Measurements from ENCODE around the gene PTX4. TPM values are rescaled to one million over a fixed set of nuclear protein-coding genes. Genes with fewer than 3 reads are reported as not detected.

Gene PTX4
- total RNA-seq = not detected

GRCh38 chr16:1488619-1489018 is at the start of gene PTX4:
Gene PTX4 (minus strand): TSS chr16:1488944. CDS start chr16:1488909, 35 bp downstream.
- POLR2A ChIA-PET = no interaction called here

GRCh38 chr16:1537763-1538289 is 49.1 kb upstream of the PTX4 start:
- Mint-ChIP-seq H3K4me1 (peaks cover 55% of the 10 kb centered on the region), H3K9me3 (no peaks in the 10 kb centered on the region), H3K27me3 (no peaks in the 10 kb centered on the region), H3K36me3 (peaks cover 31% of the 10 kb centered on the region), H3K4me3 (peak overlapping the region; percentile 97), H3K27ac (peak overlapping the region; percentile 85)
- peak; percentile 61 for DNase-seq
- POLR2A ChIA-PET = interaction anchor here (0.5 to 3.3 kb wide), 7 partner anchors 9 to 168 kb away, joined by 3 to 14 read pairs (median 6); partner anchors contain the start of genes CRAMP1, IFT140, MAPK8IP3 and UQCC4
- no peak for ATAC-seq (ENCODE audit: low read depth)

More at GRCh38 chr16:1488619-1489018, at the start of gene PTX4:
- DNase-seq (no peak), ATAC-seq (ENCODE audit: low read depth) (no peak)
- Mint-ChIP-seq H3K36me3 (no peaks in the 10 kb centered on the region), H3K4me1 (peaks cover 8% of the 10 kb centered on the region), H3K4me3 (no peak within 1 kb of the TSS), H3K27ac (no peak within 1 kb of the TSS), H3K27me3 (no peaks in the 10 kb centered on the region), H3K9me3 (no peaks in the 10 kb centered on the region)

- Mint-ChIP-seq H3K4me1 (peaks cover 51% of the 10 kb centered on the region), H3K9me3 (no peaks in the 10 kb centered on the region), H3K27me3 (no peaks in the 10 kb centered on the region), H3K36me3 (peaks cover 31% of the 10 kb centered on the region), H3K27ac (peak overlapping the region; percentile 93), H3K4me3 (peak overlapping the region; percentile 97)
- POLR2A ChIA-PET = interaction anchor here (0.5 to 3.3 kb wide), 6 partner anchors 11 to 169 kb away, joined by 3 to 14 read pairs (median 6); partner anchors contain the start of genes CRAMP1, IFT140, MAPK8IP3 and UQCC4
- ATAC-seq (ENCODE audit: low read depth) = no peak
- DNase-seq = no peak
Observed at GRCh38 chr16:1537138-1537577, 48.4 kb upstream of the PTX4 start.

- POLR2A ChIA-PET = interaction anchor here (1.0 to 3.5 kb wide), 4 partner anchors 9 to 169 kb away, joined by 3 to 35 read pairs (median 12); partner anchors contain the start of genes CRAMP1, IFT140 and MAPK8IP3
- H3K4me3 Mint-ChIP-seq = peak overlapping the region; percentile 97
- ATAC-seq (ENCODE audit: low read depth) (no peak), DNase-seq (no peak)
- no peaks in the 10 kb centered on the region for H3K9me3 Mint-ChIP-seq
- no peaks in the 10 kb centered on the region for H3K27me3 Mint-ChIP-seq
- H3K27ac Mint-ChIP-seq = peak overlapping the region; percentile 93
- peaks cover 31% of the 10 kb centered on the region for H3K36me3 Mint-ChIP-seq
- H3K4me1 Mint-ChIP-seq = peaks cover 50% of the 10 kb centered on the region
Observed at GRCh38 chr16:1536601-1537000, 47.9 kb upstream of the PTX4 start.

- POLR2A ChIA-PET = interaction anchor here (0.6 to 3.5 kb wide), 8 partner anchors 10 to 170 kb away, joined by 3 to 35 read pairs (median 5); partner anchors contain the start of genes CRAMP1, IFT140, MAPK8IP3 and UQCC4
- H3K4me1 Mint-ChIP-seq = peaks cover 48% of the 10 kb centered on the region
- H3K27me3 Mint-ChIP-seq = no peaks in the 10 kb centered on the region
- ATAC-seq (ENCODE audit: low read depth) (peak; percentile 31), DNase-seq (peak; percentile 64)
- H3K9me3 Mint-ChIP-seq = no peaks in the 10 kb centered on the region
- H3K36me3 Mint-ChIP-seq = peaks cover 31% of the 10 kb centered on the region
- peak overlapping the region; percentile 97 for H3K4me3 Mint-ChIP-seq
- peak overlapping the region; percentile 93 for H3K27ac Mint-ChIP-seq
Observed at GRCh38 chr16:1535391-1536291, 46.9 kb upstream of the PTX4 start.

- POLR2A ChIA-PET = interaction anchor here (1.1 to 3.5 kb wide), 7 partner anchors 11 to 172 kb away, joined by 3 to 35 read pairs (median 10); partner anchors contain the start of genes CRAMP1, IFT140, MAPK8IP3 and TELO2
- Mint-ChIP-seq H3K4me3 (peak overlapping the region; percentile 97), H3K27ac (peak overlapping the region; percentile 93), H3K4me1 (peaks cover 43% of the 10 kb centered on the region), H3K36me3 (peaks cover 31% of the 10 kb centered on the region), H3K9me3 (no peaks in the 10 kb centered on the region), H3K27me3 (no peaks in the 10 kb centered on the region)
- ATAC-seq (ENCODE audit: low read depth) = peak; percentile 16
- DNase-seq = peak; percentile 53
Observed at GRCh38 chr16:1534021-1535020, 45.6 kb upstream of the PTX4 start.

GRCh38 chr16:1533443-1533951 is 44.8 kb upstream of the PTX4 start, which contains the start of gene TMEM204:
Gene TMEM204 (plus strand): TSS chr16:1533666. CDS start chr16:1534276, 610 bp downstream.
- peaks cover 31% of the 10 kb centered on the region for H3K36me3 Mint-ChIP-seq
- peak within 1 kb of the TSS; percentile 93 for H3K27ac Mint-ChIP-seq
- peaks cover 37% of the 10 kb centered on the region for H3K4me1 Mint-ChIP-seq
- ATAC-seq (ENCODE audit: low read depth) = peak; percentile 47
- no peaks in the 10 kb centered on the region for H3K9me3 Mint-ChIP-seq
- peak within 1 kb of the TSS; percentile 97 for H3K4me3 Mint-ChIP-seq
- peak; percentile 72 for DNase-seq
- H3K27me3 Mint-ChIP-seq = no peaks in the 10 kb centered on the region
- POLR2A ChIA-PET = interaction anchor here (0.6 to 3.5 kb wide), 7 partner anchors 8 to 173 kb away, joined by 3 to 35 read pairs (median 10); partner anchors contain the start of genes CRAMP1, IFT140, MAPK8IP3 and TELO2

- POLR2A ChIA-PET = interaction anchor here (2.1 to 3.5 kb wide), 4 partner anchors 9 to 173 kb away, joined by 8 to 35 read pairs (median 13); partner anchors contain the start of genes CRAMP1, IFT140 and MAPK8IP3
- ATAC-seq (ENCODE audit: low read depth) (no peak), DNase-seq (no peak)
- no peak overlapping the region for H3K27ac Mint-ChIP-seq
- no peaks in the 10 kb centered on the region for H3K9me3 Mint-ChIP-seq
- peaks cover 24% of the 10 kb centered on the region for H3K36me3 Mint-ChIP-seq
- peak overlapping the region; percentile 97 for H3K4me3 Mint-ChIP-seq
- no peaks in the 10 kb centered on the region for H3K27me3 Mint-ChIP-seq
- H3K4me1 Mint-ChIP-seq = peaks cover 32% of the 10 kb centered on the region
Observed at GRCh38 chr16:1532771-1533170, 44.0 kb upstream of the PTX4 start.

GRCh38 chr16:1532081-1532760 is 43.5 kb upstream of the PTX4 start:
- Mint-ChIP-seq H3K27me3 (no peaks in the 10 kb centered on the region), H3K4me1 (peaks cover 30% of the 10 kb centered on the region), H3K36me3 (peaks cover 19% of the 10 kb centered on the region), H3K4me3 (no peak overlapping the region), H3K9me3 (no peaks in the 10 kb centered on the region), H3K27ac (no peak overlapping the region)
- no peak for DNase-seq
- POLR2A ChIA-PET = interaction anchor here (2.1 to 2.6 kb wide), 3 partner anchors 9 to 174 kb away, joined by 8 to 16 read pairs (median 10); partner anchors contain the start of genes CRAMP1, IFT140 and MAPK8IP3
- ATAC-seq (ENCODE audit: low read depth) = no peak

- Mint-ChIP-seq H3K4me1 (peaks cover 28% of the 10 kb centered on the region), H3K4me3 (no peak overlapping the region), H3K9me3 (no peaks in the 10 kb centered on the region), H3K27ac (no peak overlapping the region), H3K36me3 (peaks cover 13% of the 10 kb centered on the region), H3K27me3 (no peaks in the 10 kb centered on the region)
- POLR2A ChIA-PET = no interaction called here
- ATAC-seq (ENCODE audit: low read depth) (no peak), DNase-seq (no peak)
Observed at GRCh38 chr16:1531638-1531910, 42.8 kb upstream of the PTX4 start.

- H3K9me3 Mint-ChIP-seq = no peaks in the 10 kb centered on the region
- no peaks in the 10 kb centered on the region for H3K27me3 Mint-ChIP-seq
- no peak overlapping the region for H3K27ac Mint-ChIP-seq
- no peak overlapping the region for H3K4me3 Mint-ChIP-seq
- POLR2A ChIA-PET = no interaction called here
- peaks cover 9% of the 10 kb centered on the region for H3K36me3 Mint-ChIP-seq
- DNase-seq (no peak), ATAC-seq (ENCODE audit: low read depth) (no peak)
- peaks cover 26% of the 10 kb centered on the region for H3K4me1 Mint-ChIP-seq
Observed at GRCh38 chr16:1530883-1531637, 42.3 kb upstream of the PTX4 start.
